Chondrocyte (in vitro differentiated cells): ENCODE results near the gene SPATA31A1. TPM values are rescaled to one million over a fixed set of nuclear protein-coding genes. Genes with fewer than 3 reads are reported as not detected.
"Not testable (repeated sequence)": the region's sequence is repeated elsewhere in the genome, so short reads cannot be mapped to it uniquely, and the experiment has no call there.

ENCODE experiments used
- DNase-seq: peaks from one replicate; pipeline ENCODE4 v3.0.0; 2021; ENCODE audit warnings: mixed read lengths, low spot score
- H3K27ac Mint-ChIP-seq: one replicate; pipeline ENCODE4 v1.8.0; 2021; ENCODE audit warnings: mild to moderate bottlenecking, moderate library complexity, mixed read lengths; ENCODE audit not compliant: unreplicated experiment
- H3K27me3 Mint-ChIP-seq: 2 replicates; pipeline ENCODE4 v1.8.0; 2021; ENCODE audit warnings: low read depth, mixed read lengths
- H3K36me3 Mint-ChIP-seq: 2 replicates; pipeline ENCODE4 v1.8.0; 2021; ENCODE audit warnings: low read depth, mixed read lengths
- H3K4me1 Mint-ChIP-seq: 2 replicates; pipeline ENCODE4 v1.8.0; 2021; ENCODE audit warnings: low read depth, mild to moderate bottlenecking, mixed read lengths
- H3K4me3 Mint-ChIP-seq: one replicate; pipeline ENCODE4 v1.8.0; 2021; ENCODE audit warnings: mild to moderate bottlenecking, moderate library complexity, mixed read lengths; ENCODE audit not compliant: unreplicated experiment
- H3K9me3 Mint-ChIP-seq: 2 replicates; pipeline ENCODE4 v1.8.0; 2021; ENCODE audit warnings: low read depth, mixed read lengths
- long read RNA-seq: library from polyadenylated mRNA; stranded (forward); transcript quantifications from one replicate; pipeline ENCODE4 v2.0.0, GENCODE V29; 2021
- total RNA-seq: library from RNA; stranded (reverse); gene quantifications from 3 replicates; pipeline ENCODE4 v1.2.1, GENCODE V29; 2021

The SPATA31A1 gene
- not detected in 3 replicates for total RNA-seq
- long read RNA-seq: 0 reads

- not testable (repeated sequence) for H3K36me3 Mint-ChIP-seq, H3K27ac Mint-ChIP-seq, H3K4me1 Mint-ChIP-seq, DNase-seq, H3K9me3 Mint-ChIP-seq, H3K27me3 Mint-ChIP-seq, H3K4me3 Mint-ChIP-seq
Observed at GRCh38 chr9:39355369-39355768, at the start of gene SPATA31A1. SPATA31A1 (plus strand) TSS chr9:39355669; CDS start chr9:39355731, 62 bp downstream.

DNA sequence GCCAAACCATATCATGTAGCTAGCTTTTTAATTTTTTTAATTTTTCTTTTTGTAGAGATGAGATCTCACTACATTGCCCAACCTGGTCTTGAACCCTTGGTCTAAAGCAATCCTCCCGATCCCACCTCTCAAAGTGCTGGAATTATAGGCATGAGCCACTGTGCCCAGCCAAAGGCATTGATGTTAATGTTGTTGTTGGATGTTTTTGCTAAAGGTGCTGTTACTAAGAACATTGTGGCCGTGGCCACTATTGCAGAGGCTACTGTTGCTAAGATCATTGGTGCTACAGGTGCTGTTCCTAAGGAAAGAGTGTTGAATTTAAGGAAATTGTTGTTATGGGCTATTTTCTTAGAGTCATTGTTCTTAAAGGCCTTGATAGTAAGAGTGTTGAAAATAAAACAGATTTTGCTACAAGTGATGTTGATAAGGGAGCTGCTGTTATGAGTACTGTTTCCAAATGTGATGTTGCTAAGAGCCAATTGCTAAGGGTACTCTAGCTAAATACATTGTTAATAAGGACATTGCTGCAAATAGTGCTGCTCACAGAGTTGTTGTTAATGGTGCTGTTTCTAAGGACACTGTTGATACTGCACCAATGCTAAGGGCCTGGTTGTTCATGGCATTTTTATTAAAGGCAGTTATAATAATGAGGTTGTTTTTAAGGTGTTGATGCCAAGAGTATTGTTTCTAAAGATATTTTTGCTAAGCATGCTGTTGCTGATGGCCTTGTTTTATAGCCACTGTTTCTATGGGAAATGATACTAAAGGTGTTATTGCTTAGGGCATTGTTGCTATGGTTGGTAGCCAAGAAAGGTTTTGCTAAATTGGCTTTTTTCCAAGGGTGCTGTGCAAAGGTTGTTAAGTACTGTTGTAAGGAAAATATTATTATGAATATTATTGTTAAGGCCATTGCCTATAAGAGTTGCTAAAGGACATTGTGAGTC, 52.1 kb downstream of the SPATA31A1 start:
- not testable (repeated sequence) for H3K9me3 Mint-ChIP-seq, H3K4me3 Mint-ChIP-seq, DNase-seq, H3K27me3 Mint-ChIP-seq, H3K36me3 Mint-ChIP-seq, H3K4me1 Mint-ChIP-seq, H3K27ac Mint-ChIP-seq

- DNase-seq, H3K4me3 Mint-ChIP-seq, H3K27ac Mint-ChIP-seq, H3K9me3 Mint-ChIP-seq, H3K4me1 Mint-ChIP-seq, H3K36me3 Mint-ChIP-seq, H3K27me3 Mint-ChIP-seq: not testable (repeated sequence)
Observed at GRCh38 chr9:39411254-39411940, 55.9 kb downstream of the SPATA31A1 start.

Other genes with a start within 250 kb of the SPATA31A1 start
- gene CNTNAP3, start 67.5 kb upstream of the SPATA31A1 start, total RNA-seq: 10.4 to 22.3 TPM (median 20.0 TPM) in 3 replicates